Measurements from ENCODE around the gene SAE1.

DNA sequence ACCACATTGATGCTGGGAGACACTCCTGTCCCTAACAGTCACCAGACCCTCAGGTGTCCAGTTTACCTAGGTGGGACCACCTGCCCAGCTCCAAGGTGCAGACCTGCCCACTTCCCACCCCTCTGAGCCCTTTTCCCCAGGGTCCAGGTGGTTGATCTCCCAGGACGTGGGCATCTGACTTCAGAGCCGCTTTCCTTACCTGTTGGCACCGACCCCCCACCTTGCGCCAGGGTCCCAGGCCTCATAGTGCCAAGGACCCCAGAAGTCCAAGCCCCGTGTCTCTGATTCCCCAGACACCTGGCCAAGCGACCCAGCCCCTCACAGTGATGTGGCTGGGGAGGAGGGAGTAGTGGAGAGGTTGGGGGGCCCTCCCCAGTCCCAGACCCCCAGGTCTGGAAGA lies 109.9 kb downstream of the SAE1 start:
- TF ChIP-seq, protein P1, sequence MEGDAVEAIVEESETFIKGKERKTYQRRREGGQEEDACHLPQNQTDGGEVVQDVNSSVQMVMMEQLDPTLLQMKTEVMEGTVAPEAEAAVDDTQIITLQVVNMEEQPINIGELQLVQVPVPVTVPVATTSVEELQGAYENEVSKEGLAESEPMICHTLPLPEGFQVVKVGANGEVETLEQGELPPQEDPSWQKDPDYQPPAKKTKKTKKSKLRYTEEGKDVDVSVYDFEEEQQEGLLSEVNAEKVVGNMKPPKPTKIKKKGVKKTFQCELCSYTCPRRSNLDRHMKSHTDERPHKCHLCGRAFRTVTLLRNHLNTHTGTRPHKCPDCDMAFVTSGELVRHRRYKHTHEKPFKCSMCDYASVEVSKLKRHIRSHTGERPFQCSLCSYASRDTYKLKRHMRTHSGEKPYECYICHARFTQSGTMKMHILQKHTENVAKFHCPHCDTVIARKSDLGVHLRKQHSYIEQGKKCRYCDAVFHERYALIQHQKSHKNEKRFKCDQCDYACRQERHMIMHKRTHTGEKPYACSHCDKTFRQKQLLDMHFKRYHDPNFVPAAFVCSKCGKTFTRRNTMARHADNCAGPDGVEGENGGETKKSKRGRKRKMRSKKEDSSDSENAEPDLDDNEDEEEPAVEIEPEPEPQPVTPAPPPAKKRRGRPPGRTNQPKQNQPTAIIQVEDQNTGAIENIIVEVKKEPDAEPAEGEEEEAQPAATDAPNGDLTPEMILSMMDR (conservative IDR thresholded peaks at IDR 0.05), result no peak
- no peak for TF ChIP-seq ZFX (IDR thresholded peaks at IDR 0.05)
